Left lung (tissue), 10 donors: ENCODE results near the gene UVRAG. TPM values are rescaled to one million over a fixed set of nuclear protein-coding genes. Genes with fewer than 3 reads are reported as not detected.
"Not testable (repeated sequence)": the region's sequence is repeated elsewhere in the genome, so short reads cannot be mapped to it uniquely, and the experiment has no call there.

Experiments
- ATAC-seq: fragments of 200-7000 bp; cut with Tn5 transposase; one replicate; pipeline ENCODE4 v1.9.1; 2020; ENCODE audit warnings: moderate library complexity
- DNase-seq, 4 donors: peaks; one replicate each; pipeline ENCODE4 v3.0.0-alpha.2; 2013 to 2020
- H3K27ac ChIP-seq, 2 donors: fragments of 200-600 bp; sonication (generic) in 1 of 2; one replicate each; pipeline versions ENCODE4 v1.5.0 to v1.8.0; 2020 to 2021
- H3K27me3 ChIP-seq, 2 donors: fragments of 200-600 bp; sonication (generic) in 1 of 2; one replicate each; pipeline versions ENCODE4 v1.5.0 to v1.8.0; 2020 to 2021
- H3K36me3 ChIP-seq, 2 donors: fragments of 200-600 bp; sonication (generic) in 1 of 2; one replicate each; pipeline versions ENCODE4 v1.5.0 to v1.8.0; 2020 to 2021
- H3K4me1 ChIP-seq, 2 donors: fragments of 200-600 bp; one replicate each; pipeline ENCODE4 v1.8.0; 2021
- H3K4me3 ChIP-seq, 2 donors: fragments of 200-600 bp; sonication (generic) in 1 of 2; one replicate each; pipeline versions ENCODE4 v1.5.0 to v1.8.0; 2020 to 2021; ENCODE audit warnings: mild to moderate bottlenecking in 1 of 2
- H3K9me3 ChIP-seq, 2 donors: fragments of 200-600 bp; sonication (generic) in 1 of 2; one replicate each; pipeline versions ENCODE4 v1.5.0 to v1.8.0; 2020 to 2021
- intact Hi-C, 2 donors: fragments of 100-400 bp; cut with DNase I; formaldehyde crosslinking; loops; one replicate each; pipeline versions ENCODE4 v1.11.2 to v1.14.2; 2022
- polyA plus RNA-seq, 6 donors: library from polyadenylated mRNA; unstranded; fragments of 120-200 nt; gene quantifications; one replicate each; pipeline ENCODE4 v1.2.1, GENCODE V29; 2013; ENCODE audit not compliant: insufficient read length in 6 of 6
- total RNA-seq, 2 donors: library from RNA; stranded (reverse); fragmentation: NEBNext Ultra II Directional; extraction: Animal tissue kit (Norgen Biotek cat#: 25700); gene quantifications; one replicate each; pipeline ENCODE4 v1.2.1, GENCODE V29; 2021
- TF ChIP-seq, protein P1 (sequence below), 2 donors: fragments of 200-600 bp; sonication (generic) in 1 of 2; IDR thresholded peaks; one replicate each; pipeline versions ENCODE4 v1.5.0 to v1.8.0; 2021; ENCODE audit warnings: antibody characterized with exemption in 2 of 2
- donor health status: DM: no; HTN: yes; CAD: no.
- donor health status: DM: no; HTN: no; CAD: no.

UVRAG gene
- total and polyA plus RNA-seq, 8 donors = 19.3 to 36.0 (median 22.3) TPM

DNA sequence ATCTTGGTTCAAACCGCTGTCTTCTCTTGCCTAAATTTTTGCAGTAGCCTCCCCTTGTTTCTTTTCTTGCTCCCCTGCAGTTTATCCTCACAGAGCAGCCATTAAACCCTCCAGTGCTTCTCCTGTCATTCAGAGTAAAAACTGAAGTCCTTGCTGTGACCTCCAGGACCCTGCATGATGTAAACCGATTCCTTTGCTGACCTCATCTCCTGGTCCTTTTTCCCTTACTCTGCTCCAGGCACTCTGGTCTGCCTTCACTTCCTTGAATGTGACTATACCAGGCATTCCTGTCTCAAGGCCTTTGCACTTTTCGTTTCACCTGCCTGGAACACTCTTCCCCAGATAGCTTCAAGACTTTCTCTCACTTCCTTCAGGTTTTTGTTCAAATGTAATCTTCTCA, 239.3 kb downstream of the UVRAG start:
- no peaks in the 10 kb centered on the region for H3K4me1 ChIP-seq
- H3K4me3 ChIP-seq = no peak overlapping the region
- TF ChIP-seq, protein P1, sequence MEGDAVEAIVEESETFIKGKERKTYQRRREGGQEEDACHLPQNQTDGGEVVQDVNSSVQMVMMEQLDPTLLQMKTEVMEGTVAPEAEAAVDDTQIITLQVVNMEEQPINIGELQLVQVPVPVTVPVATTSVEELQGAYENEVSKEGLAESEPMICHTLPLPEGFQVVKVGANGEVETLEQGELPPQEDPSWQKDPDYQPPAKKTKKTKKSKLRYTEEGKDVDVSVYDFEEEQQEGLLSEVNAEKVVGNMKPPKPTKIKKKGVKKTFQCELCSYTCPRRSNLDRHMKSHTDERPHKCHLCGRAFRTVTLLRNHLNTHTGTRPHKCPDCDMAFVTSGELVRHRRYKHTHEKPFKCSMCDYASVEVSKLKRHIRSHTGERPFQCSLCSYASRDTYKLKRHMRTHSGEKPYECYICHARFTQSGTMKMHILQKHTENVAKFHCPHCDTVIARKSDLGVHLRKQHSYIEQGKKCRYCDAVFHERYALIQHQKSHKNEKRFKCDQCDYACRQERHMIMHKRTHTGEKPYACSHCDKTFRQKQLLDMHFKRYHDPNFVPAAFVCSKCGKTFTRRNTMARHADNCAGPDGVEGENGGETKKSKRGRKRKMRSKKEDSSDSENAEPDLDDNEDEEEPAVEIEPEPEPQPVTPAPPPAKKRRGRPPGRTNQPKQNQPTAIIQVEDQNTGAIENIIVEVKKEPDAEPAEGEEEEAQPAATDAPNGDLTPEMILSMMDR (IDR thresholded peaks at IDR 0.05) = no peak
- intact Hi-C loops = no loop called here
- DNase-seq (no peak), ATAC-seq (no peak)
- H3K9me3 ChIP-seq = no peaks in the 10 kb centered on the region
- H3K27me3 ChIP-seq = no peaks in the 10 kb centered on the region
- no peak overlapping the region for H3K27ac ChIP-seq
- no peaks in the 10 kb centered on the region for H3K36me3 ChIP-seq

DNA sequence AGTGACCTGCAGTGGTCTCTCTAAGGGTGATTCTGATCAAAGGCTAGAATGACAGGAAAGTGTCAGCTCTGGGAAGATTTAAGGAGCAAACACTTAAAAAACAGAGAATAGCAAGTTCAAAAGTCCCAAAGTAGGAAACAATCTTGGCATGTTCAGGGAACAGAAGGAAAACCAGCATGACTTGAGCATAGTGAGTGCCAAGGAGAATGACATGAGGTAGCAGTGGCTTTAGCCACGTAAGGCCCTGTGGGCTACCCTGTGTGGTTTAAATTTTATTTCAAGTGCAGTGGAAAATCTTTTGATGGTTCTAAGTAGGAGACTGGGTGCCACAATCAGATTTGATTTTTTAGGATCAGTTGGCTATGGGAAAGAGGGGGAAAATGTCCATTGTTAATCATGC, 241.9 kb downstream of the UVRAG start:
- Histone ChIP-seq H3K36me3 (peaks cover 0 to 7% of the 10 kb centered on the region in 2 donors), H3K4me3 (no peak overlapping the region), H3K27me3 (no peaks in the 10 kb centered on the region), H3K27ac (no peak overlapping the region), H3K9me3 (no peaks in the 10 kb centered on the region), H3K4me1 (no peaks in the 10 kb centered on the region)
- intact Hi-C loops = no loop called here
- ATAC-seq (no peak), DNase-seq (no peak)
- TF ChIP-seq, protein P1 (IDR thresholded peaks at IDR 0.05) = no peak

DNA sequence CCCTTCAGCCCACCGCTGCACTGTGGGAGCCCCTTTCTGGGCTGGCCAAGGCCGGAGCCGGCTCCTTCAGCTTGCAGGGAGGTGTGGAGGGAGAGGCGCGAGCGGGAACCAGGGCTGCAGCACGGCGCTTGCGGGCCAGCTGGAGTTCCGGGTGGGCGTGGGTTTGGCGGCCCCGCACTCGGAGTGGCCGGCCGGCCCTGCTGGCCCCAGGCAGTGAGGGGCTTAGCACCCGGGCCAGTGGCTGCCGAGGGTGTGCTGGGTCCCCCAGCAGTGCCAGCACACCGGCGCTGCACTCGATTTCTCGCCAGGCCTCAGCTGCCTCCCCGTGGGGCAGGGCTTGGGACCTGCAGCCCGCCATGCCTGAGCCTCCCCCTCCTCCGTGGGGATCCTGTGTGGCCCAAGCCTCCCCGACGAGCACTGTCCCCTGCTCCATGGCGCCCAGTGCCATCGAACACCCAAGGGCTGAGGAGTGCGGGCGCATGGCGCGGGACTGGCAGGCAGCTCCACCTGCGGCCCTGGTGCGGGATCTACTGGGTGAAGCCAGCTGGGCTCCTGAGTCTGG, 245.5 kb downstream of the UVRAG start:
- H3K4me3 ChIP-seq, intact Hi-C loops, H3K4me1 ChIP-seq, DNase-seq, H3K9me3 ChIP-seq, ATAC-seq, H3K27ac ChIP-seq, H3K27me3 ChIP-seq: not testable (repeated sequence)
- peaks cover 0 to 11% of the 10 kb centered on the region in 2 donors for H3K36me3 ChIP-seq

DNA sequence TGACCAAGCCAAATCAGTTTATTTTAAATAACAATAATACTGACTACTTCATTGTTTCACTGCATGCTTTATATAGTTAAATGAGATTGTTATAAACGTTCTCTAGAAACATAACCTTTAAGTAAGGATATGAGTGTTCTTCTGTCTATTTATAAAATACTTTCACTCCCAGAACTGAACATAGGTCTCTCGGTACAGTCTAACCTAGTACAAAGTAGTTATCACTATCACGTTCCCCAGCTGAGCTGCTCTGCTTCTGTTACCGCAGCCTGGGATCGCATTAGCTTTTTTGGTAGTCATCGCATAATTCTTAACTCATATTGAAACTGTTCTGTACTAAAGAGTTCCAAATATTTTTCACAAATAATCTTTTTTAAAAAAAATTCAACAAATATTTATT, 247.7 kb downstream of the UVRAG start:
- H3K27me3 ChIP-seq = no peaks in the 10 kb centered on the region
- no peak overlapping the region for H3K4me3 ChIP-seq
- ATAC-seq = no peak
- TF ChIP-seq, protein P1 (IDR thresholded peaks at IDR 0.05) = no peak
- DNase-seq = no peak
- no peaks in the 10 kb centered on the region for H3K9me3 ChIP-seq
- H3K4me1 ChIP-seq = no peaks in the 10 kb centered on the region
- intact Hi-C loops = no loop called here
- H3K36me3 ChIP-seq = peaks cover 0 to 33% of the 10 kb centered on the region in 2 donors
- H3K27ac ChIP-seq = no peak overlapping the region

DNA sequence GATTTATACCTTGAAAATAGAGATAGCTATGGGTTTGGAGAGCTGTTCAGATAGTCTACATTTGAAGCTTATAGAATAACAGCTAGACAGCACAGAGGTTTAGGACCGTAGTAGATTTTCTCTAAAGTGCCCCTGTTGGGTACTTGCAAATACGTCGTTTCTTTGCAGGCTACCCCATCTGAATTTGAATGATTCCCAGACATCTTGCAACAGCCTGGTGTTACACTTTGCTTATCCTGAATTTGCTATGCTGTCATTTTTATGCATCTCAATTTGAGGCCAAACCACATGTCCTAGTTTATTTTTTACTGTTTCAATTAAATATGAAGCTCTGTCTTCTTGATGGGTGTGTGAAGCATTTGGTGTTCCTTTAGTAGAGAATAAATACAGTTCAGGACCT, 249.2 kb downstream of the UVRAG start:
- H3K4me3 ChIP-seq = no peak overlapping the region
- TF ChIP-seq, protein P1 (IDR thresholded peaks at IDR 0.05) = no peak
- ATAC-seq = no peak

DNA sequence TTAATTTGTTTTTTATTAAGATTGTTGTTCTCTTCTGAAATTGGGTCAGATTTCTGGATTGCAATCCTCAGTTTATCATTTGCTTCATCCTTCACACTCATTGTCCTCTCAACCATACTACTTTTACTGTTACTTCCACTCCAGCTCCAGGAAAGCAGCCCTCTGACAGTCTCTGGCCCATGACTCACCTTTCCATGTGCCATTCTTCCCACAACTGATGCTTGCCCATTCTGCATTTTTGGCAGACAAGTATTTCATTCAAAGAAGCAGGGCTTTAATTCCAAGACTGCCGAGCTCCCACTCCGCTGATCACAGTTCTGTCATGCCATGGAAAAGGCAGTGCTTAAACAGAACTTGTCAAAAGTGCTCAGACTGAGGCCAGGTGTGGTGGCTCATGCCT, 252.1 kb downstream of the UVRAG start:
- intact Hi-C loops = no loop called here
- ATAC-seq = no peak
- TF ChIP-seq, protein P1 (IDR thresholded peaks at IDR 0.05) = no peak
- Histone ChIP-seq H3K9me3 (no peaks in the 10 kb centered on the region), H3K27me3 (no peaks in the 10 kb centered on the region), H3K36me3 (peaks cover 0 to 26% of the 10 kb centered on the region in 2 donors), H3K4me1 (peaks cover 4 to 29% of the 10 kb centered on the region in 2 donors), H3K27ac (no peak overlapping the region), H3K4me3 (no peak overlapping the region)
- DNase-seq = no peak

More for the DNA sequence above, 249.2 kb downstream of the UVRAG start:
- Histone ChIP-seq H3K4me1 (peaks cover 4 to 12% of the 10 kb centered on the region in 2 donors), H3K36me3 (peaks cover 0 to 36% of the 10 kb centered on the region in 2 donors), H3K27me3 (no peaks in the 10 kb centered on the region), H3K27ac (no peak overlapping the region), H3K9me3 (no peaks in the 10 kb centered on the region)
- intact Hi-C loops = no loop called here
- DNase-seq = no peak
